NCI-H2029 (cell line): ENCODE results near the gene KDM6B.
"Not testable (repeated sequence)": the region's sequence is repeated elsewhere in the genome, so short reads cannot be mapped to it uniquely, and the experiment has no call there.

Experiments used
- DNase-seq: peaks from one replicate; lab custom pipeline; 2025; lab: John Stamatoyannopoulos, UW

KDM6B gene

DNA sequence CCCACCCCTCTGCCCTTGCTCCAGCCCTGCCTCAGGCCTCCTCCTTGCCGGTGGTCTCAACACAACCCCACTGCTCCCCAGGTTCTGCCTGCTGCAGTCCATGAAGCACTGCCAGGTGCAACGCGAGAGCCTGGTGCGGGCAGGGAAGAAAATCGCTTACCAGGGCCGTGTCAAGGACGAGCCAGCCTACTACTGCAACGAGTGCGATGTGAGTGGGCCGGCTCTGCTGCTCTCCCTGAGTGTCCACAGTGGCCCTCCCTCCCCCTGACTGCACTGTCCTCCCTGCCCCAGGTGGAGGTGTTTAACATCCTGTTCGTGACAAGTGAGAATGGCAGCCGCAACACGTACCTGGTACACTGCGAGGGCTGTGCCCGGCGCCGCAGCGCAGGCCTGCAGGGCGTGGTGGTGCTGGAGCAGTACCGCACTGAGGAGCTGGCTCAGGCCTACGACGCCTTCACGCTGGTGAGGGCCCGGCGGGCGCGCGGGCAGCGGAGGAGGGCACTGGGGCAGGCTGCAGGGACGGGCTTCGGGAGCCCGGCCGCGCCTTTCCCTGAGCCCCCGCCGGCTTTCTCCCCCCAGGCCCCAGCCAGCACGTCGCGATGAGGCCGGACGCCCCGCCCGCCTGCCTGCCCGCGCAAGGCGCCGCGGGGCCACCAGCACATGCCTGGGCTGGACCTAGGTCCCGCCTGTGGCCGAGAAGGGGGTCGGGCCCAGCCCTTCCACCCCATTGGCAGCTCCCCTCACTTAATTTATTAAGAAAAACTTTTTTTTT is 19.1 kb downstream of the KDM6B start:
- no peak for DNase-seq

DNA sequence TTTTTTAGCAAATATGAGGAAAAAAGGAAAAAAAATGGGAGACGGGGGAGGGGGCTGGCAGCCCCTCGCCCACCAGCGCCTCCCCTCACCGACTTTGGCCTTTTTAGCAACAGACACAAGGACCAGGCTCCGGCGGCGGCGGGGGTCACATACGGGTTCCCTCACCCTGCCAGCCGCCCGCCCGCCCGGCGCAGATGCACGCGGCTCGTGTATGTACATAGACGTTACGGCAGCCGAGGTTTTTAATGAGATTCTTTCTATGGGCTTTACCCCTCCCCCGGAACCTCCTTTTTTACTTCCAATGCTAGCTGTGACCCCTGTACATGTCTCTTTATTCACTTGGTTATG is 19.6 kb downstream of the KDM6B start:
- DNase-seq, result no peak

DNA sequence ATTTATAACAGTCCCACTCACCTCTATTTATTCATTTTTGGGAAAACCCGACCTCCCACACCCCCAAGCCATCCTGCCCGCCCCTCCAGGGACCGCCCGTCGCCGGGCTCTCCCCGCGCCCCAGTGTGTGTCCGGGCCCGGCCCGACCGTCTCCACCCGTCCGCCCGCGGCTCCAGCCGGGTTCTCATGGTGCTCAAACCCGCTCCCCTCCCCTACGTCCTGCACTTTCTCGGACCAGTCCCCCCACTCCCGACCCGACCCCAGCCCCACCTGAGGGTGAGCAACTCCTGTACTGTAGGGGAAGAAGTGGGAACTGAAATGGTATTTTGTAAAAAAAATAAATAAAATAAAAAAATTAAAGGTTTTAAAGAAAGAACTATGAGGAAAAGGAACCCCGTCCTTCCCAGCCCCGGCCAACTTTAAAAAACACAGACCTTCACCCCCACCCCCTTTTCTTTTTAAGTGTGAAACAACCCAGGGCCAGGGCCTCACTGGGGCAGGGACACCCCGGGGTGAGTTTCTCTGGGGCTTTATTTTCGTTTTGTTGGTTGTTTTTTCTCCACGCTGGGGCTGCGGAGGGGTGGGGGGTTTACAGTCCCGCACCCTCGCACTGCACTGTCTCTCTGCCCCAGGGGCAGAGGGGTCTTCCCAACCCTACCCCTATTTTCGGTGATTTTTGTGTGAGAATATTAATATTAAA is 20.2 kb downstream of the KDM6B start:
- no peak for DNase-seq

DNA sequence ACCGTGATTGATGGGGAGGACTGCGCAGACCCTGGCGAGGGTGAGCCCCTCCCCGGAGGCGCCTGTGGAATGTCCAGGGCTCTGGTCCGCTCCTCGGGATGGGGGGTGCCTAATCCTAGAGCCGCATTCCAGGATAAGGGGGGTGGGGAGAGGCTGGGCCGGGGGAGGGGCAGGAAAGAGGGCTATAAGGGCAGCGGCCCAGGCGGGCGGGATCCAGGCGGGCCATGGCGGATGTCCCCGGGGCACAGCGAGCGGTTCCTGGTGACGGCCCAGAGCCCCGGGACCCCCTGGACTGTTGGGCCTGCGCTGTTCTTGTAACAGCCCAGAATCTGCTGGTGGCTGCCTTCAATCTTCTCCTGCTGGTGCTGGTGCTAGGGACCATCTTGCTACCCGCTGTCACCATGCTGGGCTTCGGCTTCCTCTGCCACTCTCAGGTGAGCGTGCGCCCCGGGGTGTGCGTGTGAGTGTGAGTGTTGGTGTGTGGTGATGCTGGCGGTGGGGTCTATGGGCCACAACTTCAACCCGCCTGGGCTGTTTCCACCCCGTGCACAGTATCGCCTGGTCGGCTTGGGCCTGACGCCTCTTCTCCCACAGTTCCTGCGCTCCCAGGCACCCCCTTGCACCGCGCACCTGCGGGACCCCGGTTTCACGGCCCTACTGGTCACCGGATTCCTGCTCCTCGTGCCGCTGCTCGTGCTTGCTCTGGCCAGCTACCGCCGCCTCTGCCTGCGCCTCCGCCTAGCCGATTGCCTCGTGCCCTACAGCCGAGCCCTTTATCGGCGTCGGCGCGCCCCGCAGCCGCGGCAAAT is 21.0 kb downstream of the KDM6B start, which contains the start of gene TMEM88:
TSS of gene TMEM88 (plus strand) at position 216 of the 809 bp plus-strand sequence. CDS start at position 225, 9 bp downstream.
- no peak for DNase-seq

DNA sequence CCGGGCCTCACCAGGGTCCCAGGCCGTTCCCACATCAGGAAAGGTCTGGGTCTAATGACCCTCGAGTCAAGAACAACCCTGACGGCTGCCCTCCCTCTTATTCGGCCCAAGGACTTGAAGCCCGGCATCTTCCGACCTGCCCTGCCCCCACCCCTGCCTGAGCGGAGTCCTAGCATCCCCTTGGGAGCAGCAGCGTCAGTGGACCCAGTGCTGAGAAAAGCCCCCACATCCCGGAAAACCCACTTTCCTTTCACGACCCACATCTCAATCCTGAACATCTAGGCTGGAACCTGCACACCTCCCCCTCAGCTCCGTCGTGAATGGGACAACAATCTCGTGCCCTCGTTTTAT is 21.6 kb downstream of the KDM6B start:
- no peak for DNase-seq

DNA sequence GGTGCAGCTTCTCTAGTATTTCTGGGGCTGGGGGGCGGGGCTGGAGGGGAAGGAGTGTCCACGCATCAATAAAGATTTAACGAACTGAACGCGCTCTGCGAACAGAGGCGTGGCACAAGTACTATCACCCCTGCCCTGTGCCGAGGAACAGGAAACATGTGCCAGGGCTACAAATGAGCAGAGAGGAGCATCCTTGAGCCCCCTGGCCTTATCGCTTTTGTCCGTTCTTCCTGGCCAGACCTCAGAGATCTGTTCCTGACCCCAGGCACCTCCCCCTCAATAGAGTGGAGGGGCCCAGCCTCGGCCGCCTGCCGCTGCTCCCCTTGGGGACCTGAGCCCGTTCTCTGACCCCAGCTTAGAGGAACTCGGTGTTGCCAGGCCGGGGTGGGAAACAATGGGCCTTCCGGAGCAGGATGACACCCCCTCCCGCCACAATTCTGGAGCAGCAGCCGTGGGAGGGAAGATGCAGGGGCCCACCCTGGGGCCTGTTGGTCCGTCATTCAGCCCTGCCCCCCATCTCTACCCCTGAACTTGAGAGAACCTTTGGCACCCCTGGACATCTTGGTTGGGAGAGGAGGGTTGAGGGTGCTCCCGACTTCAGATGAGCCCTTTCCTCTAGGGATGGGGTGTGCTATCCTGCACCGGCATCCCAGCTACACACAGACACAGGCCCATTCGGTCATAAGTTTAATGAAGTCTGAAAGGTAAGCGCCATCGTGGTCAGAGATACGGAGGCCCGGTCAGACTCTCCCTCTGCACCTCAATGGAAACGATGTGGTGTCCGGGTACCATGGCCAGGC is 22.2 kb downstream of the KDM6B start:
- no peak for DNase-seq

DNA sequence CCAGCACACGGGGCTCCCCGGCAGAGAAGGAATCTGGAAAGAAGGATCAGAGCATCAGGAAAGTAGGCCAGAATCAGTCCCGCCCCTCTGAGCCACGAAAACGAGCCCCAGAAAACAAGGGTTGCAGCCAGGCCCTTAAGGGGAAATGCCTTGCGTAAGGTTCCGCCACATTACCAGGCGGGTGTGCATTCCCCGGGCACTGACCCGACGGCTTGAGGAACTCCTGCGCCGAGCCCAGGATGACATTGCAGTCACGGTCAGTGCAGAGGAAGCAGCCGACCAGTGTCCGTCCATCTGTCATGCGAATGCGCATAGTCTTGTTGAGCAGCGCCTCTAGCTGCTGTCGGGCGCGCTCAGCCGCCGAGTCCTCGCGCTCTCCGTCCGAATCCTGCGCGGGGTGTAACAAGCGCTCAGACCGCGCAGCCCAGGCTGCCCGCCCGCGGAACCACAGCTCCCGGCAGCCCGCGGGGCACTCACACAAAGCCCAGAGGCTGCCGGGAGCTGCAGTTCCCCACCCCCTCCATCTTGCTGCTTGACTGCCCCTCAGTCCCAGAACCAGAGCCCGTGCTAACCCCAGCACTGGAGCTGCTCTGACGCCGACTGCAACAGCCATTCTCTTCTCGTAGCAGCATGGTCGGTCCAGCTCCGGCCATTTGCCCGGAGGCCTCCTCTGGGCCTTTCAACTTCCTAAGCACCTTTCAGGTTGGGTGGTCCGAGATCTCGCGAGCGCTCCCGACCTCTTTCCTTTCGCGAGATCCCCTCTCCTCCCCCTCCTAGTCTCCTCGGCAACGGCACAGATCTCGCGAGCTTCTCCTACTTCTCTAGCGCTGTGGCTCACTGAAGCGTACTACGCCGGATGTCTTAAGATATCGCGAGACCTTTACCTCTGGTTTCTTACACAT is 23.0 kb downstream of the KDM6B start, which contains the start of gene NAA38:
TSS of gene NAA38 (minus strand) at position 749 of the 902 bp plus-strand sequence. CDS start at position 653, 96 bp downstream.
- DNase-seq, result peak; percentile 95

DNA sequence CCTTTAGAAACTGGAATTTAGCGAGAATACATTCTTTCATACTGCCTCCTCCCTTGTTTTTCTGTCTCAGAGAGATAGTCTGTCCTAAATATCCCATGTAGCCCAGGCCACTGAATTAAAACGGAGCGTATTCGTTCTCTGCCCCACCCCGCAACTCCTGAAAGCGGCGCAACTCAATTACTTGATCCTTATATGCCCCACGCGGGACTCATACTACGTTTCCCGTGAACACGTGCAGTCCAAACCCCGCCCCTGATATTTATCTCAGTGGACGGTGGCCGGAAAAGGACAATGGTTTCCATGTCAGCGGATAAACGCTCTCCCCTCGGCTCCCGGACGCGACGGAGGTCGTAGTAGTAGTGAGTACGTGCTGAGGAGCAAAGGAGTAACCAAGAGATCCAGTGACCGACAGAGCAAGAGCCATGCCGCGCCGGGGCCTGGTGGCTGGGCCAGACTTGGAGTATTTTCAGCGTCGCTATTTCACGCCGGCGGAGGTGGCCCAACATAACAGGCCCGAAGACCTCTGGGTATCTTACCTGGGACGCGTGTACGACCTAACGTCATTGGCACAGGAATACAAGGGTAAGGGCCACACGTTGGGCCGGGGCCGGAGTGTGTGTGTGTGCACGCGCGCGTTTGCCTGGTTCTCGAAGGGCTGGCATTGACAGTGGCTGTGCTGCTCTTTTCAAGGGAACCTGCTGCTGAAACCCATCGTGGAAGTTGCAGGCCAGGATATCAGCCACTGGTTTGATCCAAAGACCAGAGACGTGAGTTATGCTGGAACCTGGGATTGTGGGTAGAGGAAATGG is 23.9 kb downstream of the KDM6B start, which contains the start of gene CYB5D1:
TSS of gene CYB5D1 (plus strand) at position 291 of the 809 bp plus-strand sequence. CDS start at position 423, 132 bp downstream.
- peak; percentile 88 for DNase-seq

DNA sequence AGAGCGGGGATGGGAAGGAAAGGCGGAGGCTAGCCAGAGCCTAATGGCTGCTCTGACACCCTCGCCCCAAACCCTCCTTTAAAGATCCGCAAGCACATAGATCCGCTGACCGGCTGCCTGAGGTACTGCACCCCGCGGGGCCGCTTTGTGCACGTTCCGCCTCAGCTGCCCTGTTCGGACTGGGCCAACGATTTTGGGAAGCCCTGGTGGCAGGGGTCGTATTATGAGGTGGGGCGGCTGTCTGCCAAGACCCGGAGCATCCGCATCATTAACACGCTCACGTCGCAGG is 24.4 kb downstream of the KDM6B start:
- DNase-seq, result no peak

DNA sequence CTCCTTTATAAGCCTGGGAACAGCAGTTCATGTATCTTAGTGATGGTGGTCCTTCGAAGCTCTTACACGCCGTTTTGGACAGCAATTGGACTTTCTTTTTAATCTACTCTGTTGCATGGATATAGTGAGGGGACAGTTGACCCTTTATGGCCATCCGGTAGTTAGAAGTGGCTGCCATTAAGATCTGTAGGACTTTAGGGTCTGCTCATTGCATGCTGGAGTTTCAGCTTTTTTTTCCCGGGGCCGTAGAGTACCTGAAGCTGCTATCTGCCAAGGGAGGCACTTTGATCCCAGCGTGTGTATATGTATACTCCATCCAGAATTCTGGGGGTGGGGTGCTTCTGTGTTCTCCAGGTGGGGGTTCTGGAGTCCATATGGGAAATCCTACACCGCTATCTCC is 25.0 kb downstream of the KDM6B start:
- DNase-seq, result no peak

DNA sequence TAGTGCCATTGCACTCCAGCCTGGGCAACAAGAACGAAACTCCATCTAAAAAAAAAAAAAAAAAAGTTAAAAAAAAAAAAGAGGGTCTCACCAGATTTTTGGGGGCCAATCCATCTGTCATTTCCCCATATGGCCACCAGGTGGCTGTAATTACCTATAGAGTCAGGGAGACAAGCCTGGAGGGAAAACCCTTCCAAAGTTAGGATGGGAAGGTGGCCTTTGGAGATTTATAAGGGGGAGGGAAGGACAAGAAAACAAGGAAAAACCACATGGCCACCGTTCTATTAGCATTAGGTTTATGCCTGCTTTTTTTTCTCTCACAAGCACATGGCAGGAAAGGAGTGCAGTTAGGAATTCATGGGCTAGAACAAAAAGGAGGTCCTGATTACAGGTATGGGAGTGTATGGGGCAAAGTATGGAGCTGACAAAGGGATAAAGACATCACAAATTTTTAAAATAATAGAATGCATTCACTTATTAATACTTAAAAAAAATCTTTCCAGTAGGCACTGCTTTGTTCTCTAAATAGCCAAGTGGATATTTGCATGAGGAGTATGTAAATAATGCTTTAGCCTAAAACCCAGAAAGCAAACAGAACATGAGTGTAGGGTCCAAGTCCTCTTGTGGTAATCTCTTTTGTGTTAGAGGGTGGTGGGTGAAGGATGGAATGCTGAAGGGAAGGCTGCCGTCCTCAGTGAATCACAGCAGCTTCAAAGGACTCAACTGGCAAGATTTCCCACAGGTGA is 28.8 kb downstream of the KDM6B start:
- DNase-seq, result no peak

DNA sequence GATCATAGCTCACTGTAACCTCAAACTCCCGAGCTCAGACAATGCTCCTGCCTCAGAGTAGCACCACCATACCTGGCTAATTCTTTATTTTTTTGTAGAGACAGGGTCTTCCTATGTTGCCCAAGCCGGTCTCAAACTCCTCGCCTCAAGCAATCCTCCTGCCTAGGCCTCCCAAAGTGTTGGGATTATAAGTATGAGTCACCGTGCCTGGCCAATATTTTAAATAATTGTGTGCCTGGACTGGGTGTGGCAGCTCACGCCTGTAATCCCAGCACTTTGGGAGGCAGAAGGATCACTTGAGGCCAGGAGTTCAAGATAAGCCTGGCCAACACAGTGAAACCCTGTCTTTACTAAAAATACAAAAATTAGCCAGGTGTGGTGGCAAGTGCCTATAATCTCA is 30.4 kb downstream of the KDM6B start:
- DNase-seq, result not testable (repeated sequence)

DNA sequence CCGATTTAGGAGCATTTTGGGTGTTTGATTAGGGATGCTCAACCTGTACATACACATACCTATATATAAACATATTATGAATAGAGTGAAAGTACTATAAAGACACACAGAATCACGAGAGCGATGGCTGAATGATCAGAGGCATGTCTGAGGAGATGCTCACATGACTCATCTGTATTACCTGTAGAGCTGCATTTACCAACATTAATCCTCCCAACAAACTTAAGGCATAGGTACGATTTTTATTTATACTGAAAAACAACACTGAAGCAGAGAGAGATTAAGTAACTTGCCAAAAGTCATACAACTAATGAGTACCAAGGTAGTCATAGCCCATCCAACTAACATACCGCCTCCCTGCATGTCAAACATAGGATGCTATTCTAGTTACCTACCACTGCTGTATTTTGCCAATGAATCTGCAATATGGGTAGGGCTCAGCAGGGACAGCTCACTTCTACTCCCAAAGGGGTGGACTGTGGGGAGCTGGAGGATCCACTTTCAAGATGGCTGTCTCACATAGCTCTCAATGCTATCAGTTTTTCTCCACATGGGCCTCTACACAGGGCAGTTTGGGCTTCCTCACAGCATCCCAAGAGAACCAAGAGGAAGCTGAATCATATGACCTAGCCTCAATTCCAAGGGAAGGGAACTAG is 31.1 kb downstream of the KDM6B start:
- no peak for DNase-seq

DNA sequence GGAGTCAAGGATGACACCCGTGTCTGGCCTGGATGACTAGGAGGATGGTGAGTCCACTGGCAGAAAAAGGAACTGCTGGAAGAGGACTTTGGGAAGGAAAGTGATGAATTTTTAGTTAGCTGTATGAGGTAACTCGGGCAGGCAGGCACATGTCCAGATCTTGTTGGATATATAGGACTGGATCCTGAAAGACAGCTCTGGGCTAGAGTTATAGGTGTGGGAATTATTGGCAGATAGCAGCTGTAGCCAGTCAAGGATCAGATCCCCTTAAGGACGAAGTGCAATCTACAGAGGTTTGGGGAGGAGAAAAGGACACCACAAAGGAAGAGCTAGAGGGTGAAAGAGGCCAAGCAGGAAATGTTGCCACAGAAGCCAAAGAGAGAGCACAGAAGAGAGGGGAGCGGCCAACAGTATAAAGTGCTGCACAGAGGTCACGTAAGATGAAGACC is 33.9 kb downstream of the KDM6B start:
- no peak for DNase-seq

DNA sequence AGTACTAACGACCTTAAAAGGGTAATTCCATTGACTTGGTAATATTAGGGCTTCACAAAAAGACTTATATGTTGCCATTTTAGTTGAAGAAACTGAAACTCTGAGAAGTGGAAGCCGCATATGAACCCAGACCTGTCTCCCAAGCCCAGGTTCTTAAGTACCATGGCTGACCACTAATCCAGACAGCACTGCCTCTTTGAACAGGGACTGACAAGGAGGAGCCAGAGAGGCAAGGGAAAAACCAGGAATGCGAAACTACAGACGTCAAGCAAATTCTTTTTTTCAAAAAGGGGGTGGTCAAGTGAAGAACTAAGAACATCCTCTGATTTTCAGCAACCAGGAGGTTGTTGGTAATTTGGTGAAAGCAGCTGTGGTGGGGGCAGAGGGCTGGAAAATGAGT is 39.0 kb downstream of the KDM6B start:
- no peak for DNase-seq

DNA sequence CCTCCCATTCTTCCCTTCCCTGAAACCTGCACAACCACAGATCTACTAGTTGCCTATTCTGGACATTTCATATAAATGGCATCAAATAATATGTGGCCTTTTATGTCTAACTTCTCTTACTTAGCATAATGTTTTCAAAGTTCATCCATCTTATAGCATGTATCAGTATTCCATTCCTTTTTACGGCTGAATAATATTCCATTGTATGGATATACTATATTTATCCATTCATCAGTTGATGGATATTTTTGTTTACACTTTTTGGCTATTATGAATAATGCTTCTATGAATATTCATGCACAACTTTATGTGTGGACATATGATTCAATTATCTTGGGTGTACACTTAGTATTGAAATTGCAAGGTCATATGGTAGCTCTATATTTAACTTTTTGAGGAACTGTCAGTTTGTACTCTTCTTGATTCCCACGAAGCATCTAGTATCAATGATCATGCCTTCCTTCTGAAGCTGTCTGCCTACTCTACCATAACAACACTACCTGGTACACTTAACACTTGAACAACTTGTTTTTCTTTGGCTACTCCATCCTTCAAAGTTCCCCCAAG is 41.9 kb downstream of the KDM6B start:
- DNase-seq, result no peak

DNA sequence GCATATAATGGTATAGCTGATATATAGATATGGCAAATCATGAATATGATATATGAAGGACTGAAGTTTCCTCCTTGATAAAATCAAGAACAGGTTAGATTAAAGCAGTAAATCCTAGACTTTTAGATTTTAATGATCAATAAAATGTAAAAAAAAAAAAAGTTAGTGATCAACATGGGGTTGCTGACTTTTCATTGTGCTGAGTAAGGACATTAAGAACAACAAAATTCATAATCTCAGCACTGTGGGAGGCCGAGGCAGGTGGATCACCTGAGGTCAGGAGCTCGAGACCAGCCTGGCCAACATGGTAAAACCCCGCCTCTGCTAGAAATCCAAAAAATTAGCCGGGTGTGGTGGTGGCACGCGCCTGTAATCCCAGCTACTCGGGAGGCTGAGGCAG is 44.2 kb downstream of the KDM6B start:
- no peak for DNase-seq
